Mucosa of stomach (tissue), 1 donor: ENCODE measurements around the gene KIF20B.

Experiments used
- H3K27me3 ChIP-seq: one replicate; pipeline ENCODE4 v1.7.0; 2013; ENCODE audit warnings: mild to moderate bottlenecking, low read length; ENCODE audit not compliant: control insufficient read depth, insufficient read depth
- H3K36me3 ChIP-seq: one replicate; pipeline ENCODE4 v1.7.0; 2013; ENCODE audit warnings: low read length; ENCODE audit not compliant: control insufficient read depth, insufficient read depth
- H3K4me1 ChIP-seq: one replicate; pipeline ENCODE4 v1.7.0; 2013; ENCODE audit warnings: mild to moderate bottlenecking, low read length; ENCODE audit not compliant: control insufficient read depth, insufficient read depth
- H3K4me3 ChIP-seq: one replicate; pipeline ENCODE4 v1.7.0; 2013; ENCODE audit warnings: low read length
- H3K9ac ChIP-seq: one replicate; pipeline ENCODE4 v1.7.0; 2013; ENCODE audit warnings: mild to moderate bottlenecking, low read length, moderate library complexity
- H3K9me3 ChIP-seq: one replicate; pipeline ENCODE4 v1.7.0; 2013; ENCODE audit warnings: mild to moderate bottlenecking, low read length, moderate library complexity; ENCODE audit not compliant: control insufficient read depth
- donor health status: Pancreatic carcinoma.

Gene KIF20B

GRCh38 chr10:89792187-89792586 lies 90.8 kb downstream of the KIF20B start:
- H3K4me1 ChIP-seq = no peaks in the 10 kb centered on the region
- no peak overlapping the region for H3K4me3 ChIP-seq
- H3K9me3 ChIP-seq = no peaks in the 10 kb centered on the region
- H3K36me3 ChIP-seq = no peaks in the 10 kb centered on the region
- H3K9ac ChIP-seq = no peak overlapping the region
- H3K27me3 ChIP-seq = no peaks in the 10 kb centered on the region

- Histone ChIP-seq H3K36me3 (no peaks in the 10 kb centered on the region), H3K9me3 (no peaks in the 10 kb centered on the region), H3K9ac (no peak overlapping the region), H3K4me3 (no peak overlapping the region), H3K27me3 (no peaks in the 10 kb centered on the region), H3K4me1 (no peaks in the 10 kb centered on the region)
Observed at GRCh38 chr10:89793649-89794254, 92.4 kb downstream of the KIF20B start.

- Histone ChIP-seq H3K4me1 (no peaks in the 10 kb centered on the region), H3K27me3 (no peaks in the 10 kb centered on the region), H3K9ac (no peak overlapping the region), H3K4me3 (no peak overlapping the region), H3K36me3 (no peaks in the 10 kb centered on the region), H3K9me3 (no peaks in the 10 kb centered on the region)
Observed at GRCh38 chr10:89795840-89796239, 94.5 kb downstream of the KIF20B start.

GRCh38 chr10:89798092-89798491 lies 96.7 kb downstream of the KIF20B start:
- Histone ChIP-seq H3K27me3 (no peaks in the 10 kb centered on the region), H3K4me3 (no peak overlapping the region), H3K36me3 (no peaks in the 10 kb centered on the region), H3K9ac (no peak overlapping the region), H3K4me1 (no peaks in the 10 kb centered on the region), H3K9me3 (no peaks in the 10 kb centered on the region)

- Histone ChIP-seq H3K4me1 (no peaks in the 10 kb centered on the region), H3K4me3 (no peak overlapping the region), H3K27me3 (no peaks in the 10 kb centered on the region), H3K9ac (no peak overlapping the region), H3K9me3 (no peaks in the 10 kb centered on the region), H3K36me3 (no peaks in the 10 kb centered on the region)
Observed at GRCh38 chr10:89799573-89799972, 98.2 kb downstream of the KIF20B start.

- Histone ChIP-seq H3K4me3 (no peak overlapping the region), H3K9ac (no peak overlapping the region), H3K4me1 (no peaks in the 10 kb centered on the region), H3K9me3 (no peaks in the 10 kb centered on the region), H3K27me3 (no peaks in the 10 kb centered on the region), H3K36me3 (no peaks in the 10 kb centered on the region)
Observed at GRCh38 chr10:89805599-89806013, 104.2 kb downstream of the KIF20B start.

GRCh38 chr10:89808842-89809241 lies 107.5 kb downstream of the KIF20B start:
- H3K36me3 ChIP-seq = no peaks in the 10 kb centered on the region
- H3K4me3 ChIP-seq = no peak overlapping the region
- H3K9me3 ChIP-seq = no peaks in the 10 kb centered on the region
- no peak overlapping the region for H3K9ac ChIP-seq
- no peaks in the 10 kb centered on the region for H3K4me1 ChIP-seq
- H3K27me3 ChIP-seq = no peaks in the 10 kb centered on the region

GRCh38 chr10:89809766-89810165 lies 108.4 kb downstream of the KIF20B start:
- no peak overlapping the region for H3K9ac ChIP-seq
- no peak overlapping the region for H3K4me3 ChIP-seq
- no peaks in the 10 kb centered on the region for H3K27me3 ChIP-seq
- no peaks in the 10 kb centered on the region for H3K9me3 ChIP-seq
- no peaks in the 10 kb centered on the region for H3K4me1 ChIP-seq
- no peaks in the 10 kb centered on the region for H3K36me3 ChIP-seq

- no peak overlapping the region for H3K4me3 ChIP-seq
- no peak overlapping the region for H3K9ac ChIP-seq
- no peaks in the 10 kb centered on the region for H3K27me3 ChIP-seq
- no peaks in the 10 kb centered on the region for H3K36me3 ChIP-seq
- no peaks in the 10 kb centered on the region for H3K4me1 ChIP-seq
- no peaks in the 10 kb centered on the region for H3K9me3 ChIP-seq
Observed at GRCh38 chr10:89810908-89811525, 109.6 kb downstream of the KIF20B start.

GRCh38 chr10:89813546-89813945 lies 112.2 kb downstream of the KIF20B start:
- no peak overlapping the region for H3K4me3 ChIP-seq
- no peaks in the 10 kb centered on the region for H3K4me1 ChIP-seq
- H3K36me3 ChIP-seq = no peaks in the 10 kb centered on the region
- H3K27me3 ChIP-seq = no peaks in the 10 kb centered on the region
- no peaks in the 10 kb centered on the region for H3K9me3 ChIP-seq
- H3K9ac ChIP-seq = no peak overlapping the region

- Histone ChIP-seq H3K4me1 (no peaks in the 10 kb centered on the region), H3K27me3 (no peaks in the 10 kb centered on the region), H3K4me3 (no peak overlapping the region), H3K36me3 (no peaks in the 10 kb centered on the region), H3K9ac (no peak overlapping the region), H3K9me3 (no peaks in the 10 kb centered on the region)
Observed at GRCh38 chr10:89814278-89814677, 112.9 kb downstream of the KIF20B start.

GRCh38 chr10:89815049-89815853 lies 113.9 kb downstream of the KIF20B start:
- Histone ChIP-seq H3K36me3 (no peaks in the 10 kb centered on the region), H3K9me3 (no peaks in the 10 kb centered on the region), H3K27me3 (no peaks in the 10 kb centered on the region), H3K4me1 (no peaks in the 10 kb centered on the region), H3K9ac (no peak overlapping the region), H3K4me3 (no peak overlapping the region)
